Urothelium cell line (cell line): ENCODE measurements around the gene PUM2.

Experiments used
- DNase-seq: peaks from one replicate; pipeline ENCODE4 v3.0.0; 2011; ENCODE audit warnings: low spot score, mixed read lengths
- FAIRE-seq: peaks from 2 replicates; lab custom pipeline; 2011; peaks lifted over from hg19 to GRCh38; lab: Jason Lieb, UNC

PUM2 gene

GRCh38 chr2:20220806-20221554, 129.7 kb downstream of the PUM2 start:
- DNase-seq, result no peak
- no peak for FAIRE-seq

- DNase-seq, result no peak
- FAIRE-seq, result no peak
These were observed 130.8 kb downstream of the PUM2 start for GRCh38 chr2:20219763-20220380.

GRCh38 chr2:20218331-20219320, 132.0 kb downstream of the PUM2 start:
- no peak for DNase-seq
- FAIRE-seq, result peak; percentile 44

- DNase-seq, result no peak
- FAIRE-seq, result no peak
These were observed 133.3 kb downstream of the PUM2 start for GRCh38 chr2:20217041-20217970.

- DNase-seq (no peak), FAIRE-seq (no peak)
These were observed 134.3 kb downstream of the PUM2 start for GRCh38 chr2:20216130-20217025.

GRCh38 chr2:20215183-20216040, 135.2 kb downstream of the PUM2 start:
- FAIRE-seq (no peak), DNase-seq (no peak)

GRCh38 chr2:20214566-20215182, 136.0 kb downstream of the PUM2 start:
- FAIRE-seq (no peak), DNase-seq (no peak)

- no peak for DNase-seq
- FAIRE-seq, result no peak
These were observed 136.7 kb downstream of the PUM2 start for GRCh38 chr2:20213651-20214565.

GRCh38 chr2:20212871-20213503, 137.7 kb downstream of the PUM2 start:
- no peak for DNase-seq
- FAIRE-seq, result no peak

- DNase-seq, result no peak
- FAIRE-seq, result no peak
These were observed 138.2 kb downstream of the PUM2 start for GRCh38 chr2:20212459-20212870.

GRCh38 chr2:20211860-20212458, 138.7 kb downstream of the PUM2 start:
- DNase-seq (no peak), FAIRE-seq (no peak)

GRCh38 chr2:20211420-20211819, 139.2 kb downstream of the PUM2 start:
- DNase-seq (no peak), FAIRE-seq (no peak)

- FAIRE-seq (no peak), DNase-seq (no peak)
These were observed 140.2 kb downstream of the PUM2 start for GRCh38 chr2:20210462-20210861.

- no peak for FAIRE-seq
- DNase-seq, result no peak
These were observed 141.1 kb downstream of the PUM2 start for GRCh38 chr2:20209373-20210109.

- no peak for DNase-seq
- FAIRE-seq, result no peak
These were observed 142.2 kb downstream of the PUM2 start for GRCh38 chr2:20208476-20208859.
